Hepatocyte (in vitro differentiated cells): ENCODE measurements around the gene HOXB4. TPM values are rescaled to one million over a fixed set of nuclear protein-coding genes. Genes with fewer than 3 reads are reported as not detected.

Experiments
- DNase-seq: peaks from one replicate; pipeline ENCODE4 v3.0.0-alpha.2; 2016; ENCODE audit warnings: low spot score
- H2AFZ ChIP-seq: fragments of 200-600 bp; sonication (generic); 2 replicates; pipeline ENCODE4 v1.6.0; 2016; ENCODE audit warnings: antibody characterized with exemption, mild to moderate bottlenecking
- H3K27ac ChIP-seq: fragments of 200-600 bp; sonication (generic); 2 replicates; pipeline ENCODE4 v1.5.1; 2016; ENCODE audit warnings: mild to moderate bottlenecking
- H3K27me3 ChIP-seq: fragments of 200-600 bp; sonication (generic); 2 replicates; pipeline ENCODE4 v1.6.1; 2016
- H3K36me3 ChIP-seq: fragments of 200-600 bp; sonication (generic); replicated peaks from 2 replicates; pipeline ENCODE4 v1.5.1; 2016; ENCODE audit warnings: low read depth; ENCODE audit not compliant: insufficient read depth
- H3K4me1 ChIP-seq: fragments of 200-600 bp; sonication (generic); 2 replicates; pipeline ENCODE4 v1.5.1; 2016; ENCODE audit warnings: mild to moderate bottlenecking, moderate library complexity; ENCODE audit not compliant: insufficient read depth
- H3K4me2 ChIP-seq: fragments of 200-600 bp; sonication (generic); 2 replicates; pipeline ENCODE4 v1.6.0; 2016
- H3K4me3 ChIP-seq: fragments of 200-600 bp; sonication (generic); 2 replicates; pipeline ENCODE4 v1.5.1; 2016; ENCODE audit warnings: mild to moderate bottlenecking
- H3K79me2 ChIP-seq: fragments of 200-600 bp; sonication (generic); 2 replicates; pipeline ENCODE4 v1.6.0; 2017; ENCODE audit warnings: mild to moderate bottlenecking
- H3K9me2 ChIP-seq: fragments of 200-600 bp; sonication (generic); replicated peaks from 2 replicates; pipeline ENCODE4 v1.6.0; 2017; ENCODE audit warnings: mild to moderate bottlenecking; ENCODE audit not compliant: insufficient read depth
- H3K9me3 ChIP-seq: fragments of 200-600 bp; sonication (generic); 2 replicates; pipeline ENCODE4 v1.5.1; 2016; ENCODE audit warnings: low read depth, mild to moderate bottlenecking
- H4K20me1 ChIP-seq: fragments of 200-600 bp; sonication (generic); 2 replicates; pipeline ENCODE4 v1.6.0; 2016; ENCODE audit warnings: mild to moderate bottlenecking; ENCODE audit not compliant: insufficient read depth, poor library complexity, severe bottlenecking
- CTCF ChIP-seq: fragments of 200-600 bp; sonication (generic); IDR thresholded peaks from 2 replicates; pipeline ENCODE4 v1.5.1; 2016; ENCODE audit warnings: antibody characterized with exemption, mild to moderate bottlenecking; ENCODE audit not compliant: poor library complexity
- EZH2 ChIP-seq: fragments of 200-600 bp; sonication (generic); IDR thresholded peaks from 2 replicates; pipeline ENCODE4 v1.6.1; 2016; ENCODE audit warnings: antibody characterized with exemption, mild to moderate bottlenecking, borderline replicate concordance
- EZH2phosphoT487 ChIP-seq: fragments of 200-600 bp; sonication (generic); IDR thresholded peaks from one replicate; pipeline ENCODE4 v1.6.1; 2018; ENCODE audit warnings: antibody characterized with exemption, mild to moderate bottlenecking, low read depth, moderate library complexity; ENCODE audit not compliant: unreplicated experiment, severe bottlenecking
- WGBS: methylation state at CpG from one replicate; pipeline ENCODE4 v1.1.6; 2016; ENCODE audit warnings: low lambda C conversion rate; ENCODE audit errors: missing lambda C conversion rate; 5-methylcytosine and 5-hydroxymethylcytosine counted together
- polyA plus RNA-seq: library from polyadenylated mRNA; unstranded; fragments of >200 nt; fragmentation: Nextera tagmentation; extraction: Ambion mirVana; gene quantifications from 2 replicates; pipeline ENCODE4 v1.2.1, GENCODE V29; 2016
- total RNA-seq: library from RNA; depleted of rRNA; stranded (reverse); fragments of >200 nt; gene quantifications from 2 replicates; pipeline ENCODE4 v1.2.3, GENCODE V29; 2014

The HOXB4 gene
- total and polyA plus RNA-seq, 2 experiments from 2014 or later = 1.8 to 2.2 TPM

DNA sequence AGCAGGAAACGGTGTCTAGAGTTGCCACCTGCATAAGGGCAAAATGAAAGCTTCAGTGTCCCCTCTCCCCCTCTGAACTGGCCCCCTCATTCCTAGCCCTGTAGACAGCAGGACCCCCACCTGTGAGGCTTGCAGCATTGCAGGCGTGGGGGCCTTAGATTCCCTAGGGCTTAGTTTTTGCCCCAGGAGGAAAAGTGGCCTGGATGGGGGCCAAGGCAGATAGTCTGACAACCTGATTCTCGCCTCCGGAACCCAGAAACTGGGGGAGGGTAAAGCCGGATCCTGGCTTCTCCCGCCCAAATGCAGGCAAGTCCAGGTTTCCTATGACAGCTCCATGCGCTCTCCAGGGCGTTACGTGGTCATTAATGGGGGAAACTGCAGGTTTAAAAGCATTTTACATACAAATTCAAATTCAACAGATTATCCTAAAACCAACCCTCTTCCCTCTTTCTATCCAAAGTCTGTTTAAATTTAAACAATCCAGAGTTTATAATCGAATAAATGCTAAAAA is 27.3 kb upstream of the HOXB4 start:
- TF ChIP-seq EZH2phosphoT487 = no peak
- TF ChIP-seq CTCF = no peak
- no peak for TF ChIP-seq EZH2
- peaks cover 96% of the 10 kb centered on the region for H3K27me3 ChIP-seq
- no peak for DNase-seq
- H3K9me3 ChIP-seq = no peaks in the 10 kb centered on the region
- H3K4me1 ChIP-seq = peaks cover 6% of the 10 kb centered on the region
- WGBS = 39% methylated on average over 10 of the region's 10 CpGs
- H3K9me2 ChIP-seq = no peaks in the 10 kb centered on the region
- H4K20me1 ChIP-seq = no peaks in the 10 kb centered on the region
- H3K79me2 ChIP-seq = no peaks in the 10 kb centered on the region
- H3K4me2 ChIP-seq = peak overlapping the region; percentile 71
- no peak overlapping the region for H3K4me3 ChIP-seq
- no peak overlapping the region for H2AFZ ChIP-seq
- H3K36me3 ChIP-seq = no peaks in the 10 kb centered on the region
- peak overlapping the region; percentile 56 for H3K27ac ChIP-seq

DNA sequence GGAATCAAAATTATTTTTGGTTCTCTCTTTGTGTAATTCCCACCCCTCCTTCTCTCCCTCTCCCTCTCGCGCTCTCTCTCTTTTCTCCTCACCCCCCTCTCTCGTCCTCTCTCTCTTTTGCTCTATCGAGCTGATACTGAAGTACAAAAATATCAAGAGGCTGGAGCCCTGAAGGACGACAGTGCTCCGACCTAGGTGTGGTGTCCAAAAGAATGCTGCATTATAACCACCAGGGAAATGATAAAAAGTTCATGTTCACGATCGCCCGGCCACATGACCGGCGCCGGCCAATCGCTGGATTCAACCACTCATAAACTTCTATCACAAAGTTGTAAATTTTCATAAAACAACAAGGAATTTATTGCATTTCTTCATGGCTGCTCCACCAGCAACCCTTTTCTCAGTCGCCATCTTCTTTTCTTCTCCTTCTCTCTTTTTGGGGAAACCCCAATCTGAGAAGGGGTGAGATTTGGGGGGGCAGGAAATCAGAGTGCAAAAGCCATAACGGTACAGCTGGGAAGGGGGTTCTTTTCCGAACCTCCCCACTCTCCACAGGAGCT is 26.7 kb upstream of the HOXB4 start, which contains the start of gene HOXB6:
HOXB6 (minus strand) TSS at position 217 of the 560 bp plus-strand sequence. CDS start 6,836 bp downstream, outside the sequence.
- Histone ChIP-seq H3K36me3 (no peaks in the 10 kb centered on the region), H4K20me1 (no peaks in the 10 kb centered on the region), H3K27ac (peak within 1 kb of the TSS; percentile 81), H2AFZ (no peak within 1 kb of the TSS), H3K4me1 (peaks cover 6% of the 10 kb centered on the region), H3K9me2 (no peaks in the 10 kb centered on the region), H3K4me3 (peak within 1 kb of the TSS; percentile 15), H3K79me2 (no peaks in the 10 kb centered on the region), H3K27me3 (peaks cover 96% of the 10 kb centered on the region), H3K4me2 (peak within 1 kb of the TSS; percentile 71), H3K9me3 (no peaks in the 10 kb centered on the region)
- TF ChIP-seq EZH2 = no peak
- 33% methylated on average over 16 of the region's 16 CpGs for WGBS
- peak; percentile 38 for DNase-seq

GRCh38 chr17:48603959-48604769 is 26.0 kb upstream of the HOXB4 start:
- DNase-seq = peak; percentile 40
- H3K4me2 ChIP-seq = peak overlapping the region; percentile 71
- H3K4me3 ChIP-seq = peak overlapping the region; percentile 15
- no peaks in the 10 kb centered on the region for H3K79me2 ChIP-seq
- peaks cover 96% of the 10 kb centered on the region for H3K27me3 ChIP-seq
- WGBS = 9% methylated on average over 21 of the region's 21 CpGs
- no peaks in the 10 kb centered on the region for H3K36me3 ChIP-seq
- TF ChIP-seq EZH2 = peak; percentile 26
- TF ChIP-seq EZH2phosphoT487 = peak; percentile 59
- no peak for TF ChIP-seq CTCF
- H3K27ac ChIP-seq = peak overlapping the region; percentile 81
- no peaks in the 10 kb centered on the region for H3K9me2 ChIP-seq
- H3K4me1 ChIP-seq = peaks cover 6% of the 10 kb centered on the region
- no peaks in the 10 kb centered on the region for H3K9me3 ChIP-seq
- no peaks in the 10 kb centered on the region for H4K20me1 ChIP-seq
- no peak overlapping the region for H2AFZ ChIP-seq
